Activated CD8-positive, alpha-beta memory T cell treated with anti-CD3 and anti-CD28 coated beads for 24 hours (primary cell): Measurements from ENCODE around the gene HDAC9.

Source experiments
- DNase-seq: peaks from one replicate; pipeline ENCODE4 v3.0.0-alpha.2; 2020

The HDAC9 gene

GRCh38 chr7:18495412-18496340 lies at the start of gene HDAC9:
TSS of gene HDAC9 (plus strand) at chr7:18495749. CDS start at chr7:18496303, 554 bp downstream.
- DNase-seq: no peak

DNA sequence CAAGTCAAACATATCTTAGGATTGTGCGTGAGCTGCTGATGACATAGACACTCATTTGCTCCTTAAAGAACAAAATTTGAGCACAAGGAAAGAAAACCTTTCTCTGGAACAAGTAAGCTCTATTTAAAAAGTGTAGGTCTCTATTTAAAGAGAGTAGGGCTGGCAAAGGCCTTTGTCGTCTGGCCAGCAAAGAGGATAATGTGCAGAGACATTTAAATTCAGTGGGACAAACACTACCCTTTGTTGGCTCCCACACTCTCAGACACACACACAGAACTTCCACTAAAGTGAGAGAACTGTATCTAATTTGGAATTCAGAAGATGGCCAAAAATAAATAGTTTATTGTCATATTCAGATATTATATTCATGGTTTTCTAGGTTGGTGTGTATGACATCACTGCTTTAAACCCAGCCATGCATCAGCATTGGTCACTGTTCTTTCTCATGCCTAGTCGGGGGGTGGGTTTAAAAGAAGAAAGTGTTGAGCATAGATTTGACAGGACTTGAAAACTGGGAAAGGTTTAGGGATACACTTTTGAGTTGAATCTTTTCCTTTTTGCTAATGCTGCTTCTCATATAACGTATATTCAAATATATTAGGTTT lies 49.5 kb upstream of the HDAC9 start:
- no peak for DNase-seq

DNA sequence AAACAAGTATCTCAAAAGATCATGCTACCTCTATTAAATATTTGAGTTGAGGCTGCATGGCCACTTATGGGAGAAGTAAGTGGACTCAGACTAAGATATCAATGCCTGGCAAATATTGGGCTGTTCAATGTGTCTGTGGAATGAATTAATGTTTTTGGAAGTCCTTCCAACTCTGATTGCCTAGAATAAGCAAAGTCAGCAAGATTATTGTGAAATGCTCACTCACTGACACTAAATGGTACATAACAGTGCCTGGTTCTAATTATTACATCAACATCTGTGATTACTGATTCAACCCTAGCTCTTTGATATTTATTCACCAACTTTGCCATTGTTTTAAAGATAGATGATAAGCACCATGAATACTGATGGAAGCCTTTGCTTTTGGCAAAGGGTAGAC lies 45.5 kb upstream of the HDAC9 start:
- no peak for DNase-seq

GRCh38 chr7:18455606-18456005 lies 39.9 kb upstream of the HDAC9 start:
- DNase-seq: no peak

DNA sequence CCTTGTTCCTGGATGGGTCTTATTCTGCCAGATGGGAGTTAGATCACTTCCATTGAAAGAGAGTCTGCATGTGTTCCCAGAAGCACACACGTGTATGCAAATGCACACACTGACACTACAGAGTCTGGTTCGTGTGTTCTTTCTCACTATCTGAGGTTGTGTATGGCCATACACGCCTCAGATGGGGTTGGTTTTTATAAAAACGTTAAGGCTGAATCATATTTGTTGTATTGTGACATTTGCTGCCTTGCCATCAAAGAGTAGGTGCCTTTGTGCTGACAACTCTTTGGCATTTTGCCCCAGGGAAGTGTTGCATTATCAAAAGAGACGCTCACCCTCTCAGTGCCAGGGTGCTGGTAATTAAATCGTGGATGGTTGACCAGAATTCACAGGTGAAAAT lies 37.7 kb upstream of the HDAC9 start:
- no peak for DNase-seq

DNA sequence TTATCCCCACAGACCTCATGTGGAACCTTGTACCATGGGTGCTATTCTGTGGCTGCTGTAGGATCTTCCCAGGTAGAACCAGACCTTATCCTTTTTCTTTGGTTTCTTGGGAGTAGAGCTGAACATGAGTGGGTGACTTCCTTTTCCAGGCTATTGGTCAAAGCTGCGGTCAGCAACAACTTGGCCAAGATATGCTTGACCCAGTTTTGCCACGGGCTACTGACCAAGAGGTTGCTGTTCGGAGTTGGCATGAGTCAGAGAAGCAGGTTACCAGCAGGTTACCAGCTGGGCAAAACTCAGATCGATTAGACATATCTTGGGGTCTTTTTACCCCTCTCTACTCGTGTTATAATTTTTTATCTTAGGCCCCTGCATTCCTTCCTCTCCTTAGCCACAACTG lies 36.7 kb upstream of the HDAC9 start:
- no peak for DNase-seq

DNA sequence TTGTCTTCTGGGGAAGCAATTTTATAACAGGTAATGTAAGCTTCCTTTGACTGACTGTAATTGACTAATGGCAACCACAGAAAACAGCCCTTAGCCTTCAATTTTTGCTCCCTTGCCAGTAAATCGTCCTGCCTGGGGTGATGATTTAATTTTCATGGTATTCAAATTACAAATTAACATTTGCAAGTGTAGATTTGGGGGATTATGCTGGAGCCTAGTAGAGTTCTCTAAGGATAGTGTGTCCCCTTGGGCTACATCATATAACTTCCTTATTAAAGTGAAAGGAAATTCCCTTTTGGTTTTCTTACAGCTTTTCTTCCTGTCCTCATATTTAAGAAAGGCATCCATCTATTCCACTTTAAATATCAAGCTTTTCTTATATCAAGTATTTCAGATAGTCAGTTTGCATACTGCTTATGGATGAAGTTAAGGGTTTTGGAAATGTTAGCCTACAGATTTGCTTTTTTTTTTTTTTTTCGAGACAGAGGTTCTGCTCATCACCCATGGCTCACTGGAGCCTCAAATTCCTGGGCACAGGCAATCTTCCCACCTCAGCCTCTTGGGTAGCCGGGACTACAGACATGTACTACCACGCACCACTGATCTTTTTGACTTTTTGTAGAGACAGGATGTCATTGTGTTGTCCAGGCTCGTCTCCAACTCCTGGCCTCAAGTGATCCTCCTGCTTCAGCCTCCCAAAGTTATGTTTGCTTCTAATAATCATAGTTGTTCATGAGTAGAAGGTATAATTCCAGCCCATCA lies 35.9 kb upstream of the HDAC9 start:
- DNase-seq: no peak

DNA sequence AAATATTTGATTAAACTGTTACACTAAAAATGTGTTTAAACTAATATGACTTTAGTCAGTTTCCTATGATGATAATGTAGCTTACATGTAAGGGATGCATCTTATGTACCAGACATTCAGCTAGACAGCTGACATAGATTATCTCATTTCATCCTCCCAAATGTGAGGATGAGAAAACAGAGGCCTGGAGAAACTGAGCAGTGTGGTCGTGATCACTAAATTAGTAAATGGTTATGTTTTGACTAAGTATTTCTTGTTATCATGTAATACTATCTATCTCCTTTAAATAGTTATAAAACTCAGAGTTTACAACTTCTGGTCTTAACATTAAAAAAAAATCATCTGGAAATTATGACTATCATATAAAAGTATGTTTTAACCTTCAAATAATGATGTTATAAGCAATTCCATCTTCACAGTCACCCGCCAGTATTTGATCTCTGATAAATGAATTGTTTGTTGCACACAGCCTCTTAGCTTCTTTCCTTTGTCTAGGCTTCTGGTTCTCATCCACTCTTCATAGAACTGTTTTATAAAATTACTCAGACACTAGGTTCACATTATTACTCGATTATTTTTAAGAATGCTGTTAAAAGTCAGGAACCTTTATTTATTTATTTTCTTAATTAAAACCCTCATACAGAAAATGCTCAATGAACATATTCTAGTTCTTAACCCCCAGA lies 33.6 kb upstream of the HDAC9 start:
- no peak for DNase-seq

GRCh38 chr7:18464830-18465229 lies 30.7 kb upstream of the HDAC9 start:
- no peak for DNase-seq

DNA sequence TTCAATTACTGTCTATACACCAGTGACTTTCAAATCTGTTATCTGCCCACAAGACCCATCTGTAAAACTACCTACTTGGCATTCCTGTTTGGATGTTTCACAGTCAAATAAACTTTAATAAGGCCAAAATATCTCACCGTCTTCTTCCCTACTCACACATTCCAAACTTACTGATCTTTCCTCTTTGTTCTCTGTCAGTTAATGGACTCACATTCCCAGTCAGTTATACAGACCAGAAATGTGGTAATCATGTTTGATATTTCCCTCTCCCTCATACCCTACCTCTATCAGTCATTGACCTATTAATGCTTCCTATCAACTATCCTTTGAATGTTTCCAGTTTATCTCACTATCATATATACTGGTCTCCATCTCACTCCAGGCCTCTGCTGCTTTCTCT lies 28.5 kb upstream of the HDAC9 start:
- no peak for DNase-seq

GRCh38 chr7:18468795-18469194 lies 26.8 kb upstream of the HDAC9 start:
- no peak for DNase-seq

- DNase-seq: no peak
Measured at GRCh38 chr7:18469316-18469715, 26.2 kb upstream of the HDAC9 start.

- DNase-seq: no peak
Measured at GRCh38 chr7:18471476-18472160, 23.9 kb upstream of the HDAC9 start.

DNA sequence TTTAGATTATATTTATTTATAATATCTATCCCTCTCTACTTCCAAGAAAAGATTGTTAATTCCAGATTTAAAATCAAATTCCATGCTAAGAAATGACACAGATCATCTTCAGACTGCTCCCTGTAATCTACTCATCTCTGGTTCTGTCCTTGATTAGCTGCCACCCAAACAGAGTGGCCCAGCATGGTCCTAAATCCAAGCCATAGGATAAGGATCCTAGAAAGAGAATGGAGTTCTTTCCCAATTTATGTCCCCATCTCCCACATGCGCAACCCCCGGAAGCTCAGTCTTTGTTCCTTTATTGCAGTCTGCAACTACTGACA lies 23.4 kb upstream of the HDAC9 start:
- DNase-seq: no peak

GRCh38 chr7:18473119-18473518 lies 22.4 kb upstream of the HDAC9 start:
- DNase-seq: no peak

DNA sequence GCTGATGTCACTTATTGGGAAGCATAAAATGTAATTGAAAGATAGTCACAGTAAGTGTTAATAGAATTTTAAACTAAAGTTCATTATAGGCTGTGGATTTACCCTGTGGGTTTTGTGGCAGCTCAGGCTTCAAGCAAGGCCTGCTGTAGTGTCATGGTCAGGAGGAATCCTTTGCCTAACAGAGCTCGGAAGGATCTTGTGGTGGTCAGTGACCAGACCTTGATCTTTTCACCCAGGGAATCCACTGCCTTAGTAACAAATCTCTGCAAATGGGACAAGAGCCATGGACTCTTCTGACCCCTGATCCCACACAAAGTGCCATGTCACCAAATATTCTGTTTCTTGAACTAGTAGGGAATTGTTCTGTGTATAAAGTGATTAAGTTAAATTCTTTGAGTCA lies 20.6 kb upstream of the HDAC9 start:
- DNase-seq: no peak

DNA sequence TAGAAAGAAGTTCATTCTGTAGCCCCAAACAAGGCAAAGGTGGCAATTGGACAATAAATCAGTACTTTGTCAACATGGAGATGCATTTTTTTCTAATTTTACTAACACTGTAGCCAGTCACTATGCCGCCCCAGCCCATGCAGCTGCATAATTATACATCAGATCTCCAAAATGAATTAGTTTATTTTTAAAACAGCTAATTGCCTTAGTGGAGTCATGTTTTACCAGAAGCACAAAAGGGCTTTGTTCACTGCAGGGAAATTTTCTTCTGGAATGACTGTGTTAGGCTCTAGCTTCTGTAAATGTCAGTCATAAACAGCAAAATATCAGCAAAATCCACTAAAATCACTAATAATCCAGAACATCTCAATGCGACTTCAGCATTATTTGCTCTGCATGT lies 20.1 kb upstream of the HDAC9 start:
- DNase-seq: no peak

- DNase-seq: no peak
Measured at GRCh38 chr7:18481776-18482175, 13.8 kb upstream of the HDAC9 start.

GRCh38 chr7:18488049-18488448 lies 7.5 kb upstream of the HDAC9 start:
- no peak for DNase-seq

DNA sequence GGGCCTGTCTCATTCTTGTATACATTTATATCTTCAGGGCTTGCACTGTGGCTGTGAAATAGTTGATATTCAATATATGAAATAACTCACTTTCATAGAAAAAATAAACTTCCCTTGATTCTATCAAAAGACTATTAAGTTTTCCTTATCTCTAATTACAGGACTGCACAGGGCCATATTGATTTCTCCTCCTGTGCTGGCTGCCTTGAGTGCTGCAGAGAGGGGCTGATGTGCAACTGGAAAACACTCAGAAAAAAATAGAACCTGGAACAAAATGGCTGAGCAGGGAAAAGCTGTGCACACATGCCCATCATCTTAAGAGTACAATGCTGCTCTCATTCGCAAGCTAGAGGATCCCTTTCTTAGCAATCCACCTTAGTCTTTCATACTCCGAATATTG lies 5.9 kb upstream of the HDAC9 start:
- no peak for DNase-seq

- no peak for DNase-seq
Measured at GRCh38 chr7:18491871-18492270, 3.7 kb upstream of the HDAC9 start.

DNA sequence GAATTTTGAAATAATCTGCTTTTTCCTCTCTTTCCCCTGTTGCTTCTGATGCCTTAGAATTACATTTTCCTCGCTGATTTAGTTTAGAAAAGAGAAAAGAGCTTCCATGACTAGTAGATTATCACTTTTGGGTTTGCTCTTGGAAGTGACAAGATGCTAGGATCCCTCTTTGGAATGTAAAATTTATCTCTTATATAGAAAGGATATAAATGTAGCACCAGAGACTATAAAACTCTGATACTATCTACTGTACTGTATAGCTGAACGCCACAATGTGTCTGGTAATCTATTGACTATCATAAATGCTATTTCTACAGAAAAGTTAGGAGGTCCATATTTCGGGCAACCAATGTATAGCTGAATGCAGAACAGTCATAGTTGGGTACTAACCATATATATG lies 1.1 kb upstream of the HDAC9 start:
- DNase-seq: no peak
